ENCODE measurements around the gene NUBP2. TPM values are rescaled to one million over a fixed set of nuclear protein-coding genes. Genes with fewer than 3 reads are reported as not detected.

NUBP2 gene
- total RNA-seq, 2 experiments from 2014 or later, result 63.6 to 64.2 TPM

- Mint-ChIP-seq H3K36me3 (peaks cover 4% of the 10 kb centered on the region), H3K9me3 (no peaks in the 10 kb centered on the region), H3K4me3 (no peak overlapping the region), H3K4me1 (peaks cover 11% of the 10 kb centered on the region), H3K27me3 (no peaks in the 10 kb centered on the region), H3K27ac (no peak overlapping the region)
- no peak for DNase-seq
Observed at GRCh38 chr16:1817276-1817589, 34.5 kb downstream of the NUBP2 start.

- Mint-ChIP-seq H3K9me3 (no peaks in the 10 kb centered on the region), H3K36me3 (peaks cover 4% of the 10 kb centered on the region), H3K27me3 (no peaks in the 10 kb centered on the region), H3K27ac (no peak overlapping the region), H3K4me1 (peaks cover 7% of the 10 kb centered on the region), H3K4me3 (no peak overlapping the region)
- no peak for DNase-seq
Observed at GRCh38 chr16:1817716-1818115, 35.0 kb downstream of the NUBP2 start.

- Mint-ChIP-seq H3K27ac (no peak overlapping the region), H3K27me3 (no peaks in the 10 kb centered on the region), H3K36me3 (peaks cover 4% of the 10 kb centered on the region), H3K9me3 (no peaks in the 10 kb centered on the region), H3K4me3 (no peak overlapping the region), H3K4me1 (peaks cover under 1% of the 10 kb centered on the region)
- DNase-seq, result no peak
Observed at GRCh38 chr16:1818204-1818872, 35.6 kb downstream of the NUBP2 start.

- Mint-ChIP-seq H3K27ac (no peak overlapping the region), H3K9me3 (no peaks in the 10 kb centered on the region), H3K4me1 (peaks cover 4% of the 10 kb centered on the region), H3K4me3 (no peak overlapping the region), H3K27me3 (no peaks in the 10 kb centered on the region), H3K36me3 (peaks cover 4% of the 10 kb centered on the region)
- DNase-seq, result no peak
Observed at GRCh38 chr16:1818873-1819525, 36.2 kb downstream of the NUBP2 start.

- no peak for DNase-seq
- H3K36me3 Mint-ChIP-seq, result peaks cover 4% of the 10 kb centered on the region
- no peak overlapping the region for H3K4me3 Mint-ChIP-seq
- H3K4me1 Mint-ChIP-seq, result peaks cover 6% of the 10 kb centered on the region
- no peak overlapping the region for H3K27ac Mint-ChIP-seq
- H3K9me3 Mint-ChIP-seq, result no peaks in the 10 kb centered on the region
- H3K27me3 Mint-ChIP-seq, result no peaks in the 10 kb centered on the region
Observed at GRCh38 chr16:1819611-1820010, 36.9 kb downstream of the NUBP2 start.

GRCh38 chr16:1820096-1820945, 37.6 kb downstream of the NUBP2 start:
- no peak for DNase-seq
- H3K4me1 Mint-ChIP-seq, result peaks cover 8% of the 10 kb centered on the region
- H3K4me3 Mint-ChIP-seq, result no peak overlapping the region
- peaks cover 3% of the 10 kb centered on the region for H3K36me3 Mint-ChIP-seq
- H3K27me3 Mint-ChIP-seq, result no peaks in the 10 kb centered on the region
- no peaks in the 10 kb centered on the region for H3K9me3 Mint-ChIP-seq
- H3K27ac Mint-ChIP-seq, result no peak overlapping the region

DNA sequence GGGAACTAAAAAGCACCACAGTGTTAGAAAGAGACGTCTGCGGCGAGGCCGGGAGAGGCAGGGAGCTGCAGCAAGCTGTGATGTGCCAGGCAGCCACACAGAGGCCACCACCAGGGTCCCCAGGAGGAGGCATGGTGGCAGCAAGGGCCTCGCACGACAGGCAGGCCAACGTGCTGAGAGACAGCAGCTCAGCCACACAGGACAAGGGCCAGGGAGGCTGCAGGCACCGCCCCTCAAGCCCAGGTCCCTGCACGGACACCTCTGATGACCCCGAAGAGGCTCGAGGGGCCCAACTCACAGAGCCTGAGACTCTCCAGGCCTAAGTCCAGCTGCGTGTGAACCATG, 38.2 kb downstream of the NUBP2 start:
- Mint-ChIP-seq H3K36me3 (peaks cover 2% of the 10 kb centered on the region), H3K27ac (no peak overlapping the region), H3K4me3 (no peak overlapping the region), H3K4me1 (peaks cover 12% of the 10 kb centered on the region), H3K9me3 (no peaks in the 10 kb centered on the region), H3K27me3 (no peaks in the 10 kb centered on the region)
- no peak for DNase-seq

GRCh38 chr16:1821861-1822611, 39.3 kb downstream of the NUBP2 start:
- H3K4me3 Mint-ChIP-seq, result no peak overlapping the region
- peaks cover 12% of the 10 kb centered on the region for H3K4me1 Mint-ChIP-seq
- no peak overlapping the region for H3K27ac Mint-ChIP-seq
- H3K36me3 Mint-ChIP-seq, result peaks cover 2% of the 10 kb centered on the region
- H3K9me3 Mint-ChIP-seq, result no peaks in the 10 kb centered on the region
- H3K27me3 Mint-ChIP-seq, result no peaks in the 10 kb centered on the region
- no peak for DNase-seq

- Mint-ChIP-seq H3K36me3 (peaks cover 3% of the 10 kb centered on the region), H3K9me3 (no peaks in the 10 kb centered on the region), H3K27me3 (no peaks in the 10 kb centered on the region), H3K4me3 (no peak overlapping the region), H3K27ac (no peak overlapping the region), H3K4me1 (peaks cover 15% of the 10 kb centered on the region)
- no peak for DNase-seq
Observed at GRCh38 chr16:1822801-1823200, 40.0 kb downstream of the NUBP2 start.

- Mint-ChIP-seq H3K36me3 (peaks cover 3% of the 10 kb centered on the region), H3K9me3 (no peaks in the 10 kb centered on the region), H3K4me1 (peaks cover 21% of the 10 kb centered on the region), H3K27me3 (no peaks in the 10 kb centered on the region), H3K27ac (no peak overlapping the region), H3K4me3 (no peak overlapping the region)
- no peak for DNase-seq
Observed at GRCh38 chr16:1823821-1824220, 41.1 kb downstream of the NUBP2 start.

DNA sequence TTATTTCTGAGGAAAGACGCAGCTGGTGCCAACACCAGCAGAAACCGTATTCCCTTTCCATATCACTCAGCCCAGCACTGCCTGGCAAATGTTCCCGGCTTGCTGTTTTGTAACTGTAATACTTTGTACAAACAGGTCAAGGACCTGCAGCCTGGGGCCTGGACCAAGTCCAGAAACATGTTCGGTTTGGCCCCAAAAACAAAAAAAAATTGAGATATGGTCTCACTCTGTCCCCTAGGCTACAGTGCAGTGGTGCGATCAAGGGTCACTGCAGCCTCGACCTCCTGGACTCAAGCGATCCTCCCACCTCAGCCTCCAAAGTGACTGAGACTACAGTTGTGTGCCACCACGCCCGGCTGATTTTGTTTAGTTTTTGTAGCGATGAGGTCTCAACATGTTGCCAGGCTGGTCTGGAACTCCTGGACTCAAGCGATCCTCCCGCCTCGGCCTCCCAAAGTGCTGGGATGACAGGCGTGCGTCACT, 42.7 kb downstream of the NUBP2 start:
- Mint-ChIP-seq H3K36me3 (peaks cover 3% of the 10 kb centered on the region), H3K9me3 (no peaks in the 10 kb centered on the region), H3K4me1 (peaks cover 35% of the 10 kb centered on the region), H3K27me3 (no peaks in the 10 kb centered on the region), H3K4me3 (peak overlapping the region; percentile 80), H3K27ac (peak overlapping the region; percentile 67)
- no peak for DNase-seq

DNA sequence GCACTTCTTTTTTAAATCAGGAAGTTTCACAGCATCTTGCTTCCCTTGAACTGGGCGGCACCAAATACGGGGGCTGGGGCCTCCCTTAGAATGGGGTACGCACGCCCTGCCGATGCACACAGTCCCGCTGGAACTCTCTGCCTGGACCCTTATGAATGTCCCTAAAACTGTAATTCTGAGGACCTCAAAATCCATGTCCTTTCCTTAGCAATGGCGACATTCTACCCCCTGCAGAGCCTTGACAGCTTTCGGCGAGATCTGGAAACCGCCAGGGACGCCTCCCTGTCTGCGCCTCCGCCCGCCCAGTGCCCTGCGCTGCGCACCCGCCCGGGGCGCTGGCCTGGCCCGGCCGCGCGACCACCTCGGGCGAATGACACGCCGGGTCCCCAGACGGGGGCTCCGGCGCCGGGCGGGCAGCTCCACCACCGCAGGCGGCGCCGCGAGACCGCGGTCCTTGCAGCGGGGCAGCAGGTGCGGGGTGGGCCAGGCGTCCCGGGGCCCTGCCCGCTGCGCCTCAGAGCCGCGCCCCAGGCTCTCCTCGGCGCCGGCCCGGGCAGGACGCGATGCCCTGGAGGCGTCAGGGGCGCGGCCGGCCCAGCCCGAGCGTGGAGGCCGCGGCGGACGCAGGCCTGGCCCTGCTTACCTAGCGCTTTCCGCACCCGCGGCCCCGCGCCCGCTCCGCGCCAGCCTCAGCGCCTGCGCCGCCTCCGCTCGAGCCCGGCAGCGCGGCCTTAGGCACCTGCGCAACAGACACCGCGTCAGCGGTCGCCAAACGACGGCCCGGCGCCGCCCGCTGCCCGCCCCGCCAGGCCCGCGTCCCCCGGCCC, 43.3 kb downstream of the NUBP2 start:
- Mint-ChIP-seq H3K9me3 (no peaks in the 10 kb centered on the region), H3K27me3 (no peaks in the 10 kb centered on the region), H3K27ac (peak overlapping the region; percentile 67), H3K4me3 (peak overlapping the region; percentile 80), H3K36me3 (peaks cover 1% of the 10 kb centered on the region), H3K4me1 (peaks cover 37% of the 10 kb centered on the region)
- peak; percentile 83 for DNase-seq

DNA sequence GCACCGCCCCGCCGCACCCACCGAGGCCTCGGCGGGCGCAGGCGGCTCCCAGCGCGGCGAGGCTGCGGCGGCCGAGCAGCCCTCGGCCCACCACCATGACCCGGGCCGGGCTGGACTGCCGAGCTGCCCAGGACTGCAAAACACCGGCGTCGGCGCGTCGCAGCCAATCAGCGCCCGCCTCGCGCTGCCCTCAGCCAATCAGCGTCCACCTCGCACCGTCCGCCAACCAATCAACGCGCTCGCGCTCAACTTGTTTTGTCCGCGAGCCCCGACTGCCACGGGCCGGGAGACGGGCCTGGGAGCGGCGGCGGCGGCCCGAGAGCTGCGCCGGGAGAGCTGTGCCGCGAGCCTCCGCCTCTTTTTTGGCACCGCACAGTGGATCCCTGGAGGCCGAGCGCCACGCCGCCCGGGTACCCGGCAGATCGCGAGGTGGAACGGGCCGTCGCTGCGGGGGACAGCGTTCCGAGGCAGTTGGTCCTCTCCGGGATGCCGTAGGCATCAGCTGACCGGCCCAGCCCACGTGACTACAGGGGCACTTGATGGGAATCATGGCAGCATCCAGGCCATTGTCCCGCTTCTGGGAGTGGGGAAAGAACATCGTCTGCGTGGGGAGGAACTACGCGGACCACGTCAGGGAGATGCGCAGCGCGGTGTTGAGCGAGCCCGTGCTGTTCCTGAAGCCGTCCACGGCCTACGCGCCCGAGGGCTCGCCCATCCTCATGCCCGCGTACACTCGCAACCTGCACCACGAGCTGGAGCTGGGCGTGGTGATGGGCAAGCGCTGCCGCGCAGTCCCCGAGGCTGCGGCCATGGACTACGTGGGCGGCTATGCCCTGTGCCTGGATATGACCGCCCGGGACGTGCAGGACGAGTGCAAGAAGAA, 44.2 kb downstream of the NUBP2 start, which contains the start of the genes FAHD1 and HAGH:
FAHD1 (plus strand) TSS at position 516 of the 883 bp plus-strand sequence; CDS start at position 549, 33 bp downstream.
HAGH (minus strand) TSS at position 135 of the 883 bp plus-strand sequence; CDS start at position 97, 38 bp downstream.
- Mint-ChIP-seq H3K36me3 (peaks cover 1% of the 10 kb centered on the region), H3K4me1 (peaks cover 37% of the 10 kb centered on the region), H3K27me3 (no peaks in the 10 kb centered on the region), H3K4me3 (peak within 1 kb of the TSS; percentile 93), H3K27ac (peak within 1 kb of the TSS; percentile 87), H3K9me3 (no peaks in the 10 kb centered on the region)
- DNase-seq, result peak; percentile 91

Measured in activated naive CD8-positive, alpha-beta T cell treated with anti-CD3 and anti-CD28 coated beads for 36 hours (primary cell).